HepG2 (cell line): ENCODE data around the gene SLC1A5. TPM values are rescaled to one million over a fixed set of nuclear protein-coding genes. Genes with fewer than 3 reads are reported as not detected.
A peak's percentile ranks its signal among the peaks of the same experiment; 100 is the strongest.

Source experiments
- ATAC-seq: fragments of 200-7000 bp; cut with Tn5 transposase; 3 replicates; pipeline ENCODE4 v1.9.1; 2020; ENCODE audit warnings: mild to moderate bottlenecking, moderate library complexity
- BruUV-seq: library from RNA; stranded (reverse); fragments of 400-500 nt; replicated peaks from 2 replicates; lab custom pipeline; 2021; lab: Mats Ljungman, UMichigan
- CTCF ChIA-PET: fragments of 300-600 bp; formaldehyde crosslinking; extraction: SDS; loops from one replicate; lab custom pipeline; 2021; ENCODE audit warnings: low total read pairs, inconsistent platforms, low intra/inter-chr PET ratio; lab: Yijun Ruan, JAX
- POLR2A ChIA-PET: fragments of 350-600 bp; sonication (Branson Sonifier 250); formaldehyde crosslinking; loops from one replicate; lab custom pipeline; 2020; ENCODE audit warnings: antibody characterized with exemption, inconsistent platforms; lab: Yijun Ruan, JAX
- DNase-seq: peaks from one replicate; pipeline ENCODE4 v3.0.0-alpha.2; 2015; ENCODE audit warnings: low spot score
- FAIRE-seq: peaks from 3 replicates; lab custom pipeline; 2011; peaks lifted over from hg19 to GRCh38; lab: Jason Lieb, UNC
- H2AFZ ChIP-seq: one replicate; pipeline ENCODE4 v1.6.1; 2011; ENCODE audit warnings: low read length, inconsistent platforms
- H3K27ac ChIP-seq: fragments of 300-600 bp; 3 replicates; pipeline ENCODE4 v1.8.0; 2011; ENCODE audit warnings: mixed run types, mild to moderate bottlenecking, mixed read lengths, low read length, inconsistent platforms; ENCODE audit not compliant: insufficient read depth; ENCODE audit errors: extremely low read length
- H3K27me3 ChIP-seq, 2 experiments: fragments of 200-600 bp in 1 of 2; 2 replicates in 1 of 2; 3 replicates in 1 of 2; pipeline versions ENCODE4 v1.6.0 to v1.8.0; 2011; ENCODE audit warnings: low read length in 2 of 2, mild to moderate bottlenecking in 2 of 2, moderate library complexity in 2 of 2, inconsistent platforms in 1 of 2; ENCODE audit not compliant: insufficient read depth in 2 of 2, control insufficient read depth in 1 of 2
- H3K36me3 ChIP-seq, 2 experiments: fragments of 200-600 bp in 1 of 2; replicated peaks in 1 of 2; 2 replicates in 1 of 2; 3 replicates in 1 of 2; pipeline versions ENCODE4 v1.5.1 to v1.8.0; 2011; ENCODE audit warnings: low read length in 2 of 2, inconsistent platforms in 1 of 2; ENCODE audit not compliant: insufficient read depth in 2 of 2, control insufficient read depth in 1 of 2
- H3K4me1 ChIP-seq: 2 replicates; pipeline ENCODE4 v1.5.1; 2012; ENCODE audit warnings: low read length, inconsistent platforms; ENCODE audit not compliant: insufficient read depth
- H3K4me2 ChIP-seq: 2 replicates; pipeline ENCODE4 v1.6.0; 2011; ENCODE audit warnings: low read depth, low read length, inconsistent platforms
- H3K4me3 ChIP-seq, 3 experiments: fragments of 200-600 bp in 1 of 3; sonication (generic), shearing (Covaris generic) in 1 of 3; replicated peaks in 1 of 3; 2 replicates each; pipeline ENCODE4 v1.5.1; 2011 to 2016; ENCODE audit warnings: low read length in 3 of 3, inconsistent platforms in 2 of 3, low read depth in 2 of 3, mild to moderate bottlenecking in 2 of 3, control low read depth in 1 of 3, mixed read lengths in 1 of 3; ENCODE audit not compliant: insufficient read depth in 1 of 3
- H3K79me2 ChIP-seq: one replicate; pipeline ENCODE4 v1.6.1; 2011; ENCODE audit warnings: low read length, inconsistent platforms; ENCODE audit not compliant: insufficient read depth
- H3K9ac ChIP-seq: 2 replicates; pipeline ENCODE4 v1.6.0; 2011; ENCODE audit warnings: mild to moderate bottlenecking, low read depth, low read length, inconsistent platforms; ENCODE audit not compliant: insufficient read depth
- H3K9me3 ChIP-seq: 2 replicates; pipeline ENCODE4 v1.5.1; 2012; ENCODE audit warnings: mild to moderate bottlenecking, low read length
- H4K20me1 ChIP-seq: 2 replicates; pipeline ENCODE4 v1.6.0; 2011; ENCODE audit warnings: inconsistent platforms, mild to moderate bottlenecking, low read length, moderate library complexity; ENCODE audit not compliant: insufficient read depth
- CCDC6 ChIP-seq: sonication (generic); formaldehyde crosslinking; IDR thresholded peaks from 2 replicates; pipeline ENCODE4 v1.8.1; 2022; ENCODE audit warnings: mild to moderate bottlenecking, missing genetic modification reagents, moderate library complexity
- CEBPB ChIP-seq: IDR thresholded peaks from 2 replicates; pipeline ENCODE4 v1.6.1; 2011; ENCODE audit warnings: low read depth, low read length, improper control_type of control experiment, borderline replicate concordance
- CTCF ChIP-seq: sonication (generic); formaldehyde crosslinking; IDR thresholded peaks from 2 replicates; pipeline ENCODE4 v1.5.0; 2020; ENCODE audit warnings: mild to moderate bottlenecking, missing genetic modification reagents, moderate library complexity
- HNRNPUL1 ChIP-seq: fragments of 200-400 bp; formaldehyde crosslinking; IDR thresholded peaks from 2 replicates; pipeline ENCODE4 v1.6.1; 2017; ENCODE audit warnings: low read depth, mild to moderate bottlenecking, low read length, moderate library complexity
- KDM1A ChIP-seq: IDR thresholded peaks from 2 replicates; pipeline ENCODE4 v1.6.1; 2016; ENCODE audit warnings: missing compliant biosample characterization
- PITX1 ChIP-seq: sonication (generic); formaldehyde crosslinking; IDR thresholded peaks from 2 replicates; pipeline ENCODE4 v1.5.1; 2020; ENCODE audit warnings: mild to moderate bottlenecking, missing genetic modification reagents
- PRMT3 ChIP-seq: sonication (generic); formaldehyde crosslinking; IDR thresholded peaks from 2 replicates; pipeline ENCODE4 v1.8.1; 2022; ENCODE audit warnings: low read depth, mild to moderate bottlenecking, moderate library complexity, missing genetic modification reagents, borderline replicate concordance
- TEAD3 ChIP-seq: optimal IDR thresholded peaks from 2 replicates; pipeline ENCODE3; 2016; ENCODE audit warnings: borderline replicate concordance
- TRAFD1 ChIP-seq: sonication (generic); formaldehyde crosslinking; IDR thresholded peaks from 2 replicates; pipeline ENCODE4 v1.5.1; 2020; ENCODE audit warnings: missing genetic modification reagents, mild to moderate bottlenecking, borderline replicate concordance
- ZBTB33 ChIP-seq: sonication (generic); formaldehyde crosslinking; IDR thresholded peaks from 2 replicates; pipeline ENCODE4 v1.4.0; 2020; ENCODE audit warnings: missing genetic modification reagents
- ZNF263 ChIP-seq: sonication (generic); formaldehyde crosslinking; IDR thresholded peaks from 2 replicates; pipeline ENCODE4 v1.4.0; 2020; ENCODE audit warnings: missing genetic modification reagents
- ZNF564 ChIP-seq: sonication (generic); formaldehyde crosslinking; IDR thresholded peaks from 2 replicates; pipeline ENCODE4 v1.8.1; 2023; ENCODE audit warnings: mild to moderate bottlenecking, missing genetic modification reagents
- ZNF577 ChIP-seq: sonication (generic); formaldehyde crosslinking; IDR thresholded peaks from 2 replicates; pipeline ENCODE4 v1.4.0; 2020; ENCODE audit warnings: mild to moderate bottlenecking, low read depth, missing genetic modification reagents, borderline replicate concordance
- WGBS: methylation state at CpG from one replicate; pipeline ENCODE4 v1.1.6; 2017; ENCODE audit warnings: low lambda C conversion rate; 5-methylcytosine and 5-hydroxymethylcytosine counted together
- in situ Hi-C: cut with HindIII; loops from 2 replicates; pipeline ENCODE4 v1.10.0; 2017; ENCODE audit warnings: low pct_unique_long_range_greater_than_20kb; ENCODE audit not compliant: extremely low pct_ligation_motif_present
- intact Hi-C: fragments of 100-400 bp; cut with micrococcal nuclease; formaldehyde crosslinking; loops from one replicate; pipeline ENCODE4 v1.10.0; 2022; ENCODE audit not compliant: unreplicated experiment
- polyA plus RNA-seq, 8 experiments: library from polyadenylated mRNA; depleted of rRNA in 3 of 8; stranded (reverse) in 7 of 8; unstranded in 1 of 8; fragments of >200 nt; fragmentation: Illumina TruSeq in 4 of 8; extraction: Trizol in 4 of 8; gene quantifications; 2 replicates each; pipeline versions ENCODE4 v1.2.1 to v1.2.3, GENCODE V29; 2011 to 2016; ENCODE audit warnings: low read depth in 4 of 8, missing spikeins in 1 of 8, mixed read lengths in 1 of 8; ENCODE audit not compliant: insufficient read depth in 1 of 8
- total RNA-seq, 5 experiments: library from RNA; depleted of rRNA; stranded (reverse); fragments of >200 nt; fragmentation: Illumina TruSeq; extraction: Trizol; gene quantifications; 2 replicates each; pipeline ENCODE4 v1.2.3, GENCODE V29; 2016; ENCODE audit warnings: low read depth in 1 of 5

Gene SLC1A5
- total and polyA plus RNA-seq, 2 of the 13 experiments (the other 11 are each of a cell fraction or from before 2014, with no cell fraction given), result 120 to 159 TPM

GRCh38 chr19:46759817-46760333 is 28.5 kb downstream of the SLC1A5 start:
- no peak overlapping the region; a peak in 1 of 6 replicates for H3K4me3 ChIP-seq
- POLR2A ChIA-PET, result no interaction called here
- no TSS peak for BruUV-seq
- TF ChIP-seq TRAFD1 (CRISPR knock-in tag) (no peak), ZNF577 (CRISPR knock-in tag) (no peak), ZBTB33 (CRISPR knock-in tag) (peak; percentile 66; the same call in 1 of the 2 replicates), CTCF (CRISPR knock-in tag) (0 out of 2 replicates have a peak, but pooled peaks have one; percentile 0), PITX1 (CRISPR knock-in tag) (no peak), HNRNPUL1 (no peak), TEAD3 (CRISPR knock-in tag) (peak; percentile 5), CCDC6 (CRISPR knock-in tag) (0 out of 2 replicates have a peak, but pooled peaks have one; percentile 35), KDM1A (peak; percentile 46; the same call in 1 of the 2 replicates), ZNF263 (CRISPR knock-in tag) (peak; percentile 50; the same call in 1 of the 2 replicates), PRMT3 (CRISPR knock-in tag) (no peak), ZNF564 (CRISPR knock-in tag) (no peak), CEBPB (peak; percentile 62; the same call in 1 of the 2 replicates)
- TF ChIP-seq, all 625 proteins: peak for 7
- ATAC-seq (peak; percentile 14; the same call in 1 of the 3 replicates), DNase-seq (no peak), FAIRE-seq (peak; percentile 26)
- intact Hi-C loops (loop anchor here (5.0 kb wide), 1 partner anchor 82 kb away; no protein-coding TSS in a partner anchor), in situ Hi-C loops (no loop called here)
- Histone ChIP-seq H3K4me1 (peaks cover 48% of the 10 kb centered on the region), H3K36me3 (0 out of 5 replicates have a peak, but pooled peaks cover 0 to 4% of the 10 kb centered on the region in 2 experiments), H2AFZ (no peak overlapping the region), H3K79me2 (no peaks in the 10 kb centered on the region), H3K4me2 (peak overlapping the region; percentile 51), H4K20me1 (no peaks in the 10 kb centered on the region), H3K9ac (no peak overlapping the region), H3K27ac (peak overlapping the region; percentile 30), H3K9me3 (no peaks in the 10 kb centered on the region), H3K27me3 (no peaks in the 10 kb centered on the region)
- 14% methylated on average over 7 of the region's 7 CpGs for WGBS
- CTCF ChIA-PET, result interaction anchor here (1.6 kb wide), 1 partner anchor 81 kb away, joined by 4 read pairs; no protein-coding TSS in a partner anchor
